ENCODE data around the gene POMT1.

Gene POMT1

DNA sequence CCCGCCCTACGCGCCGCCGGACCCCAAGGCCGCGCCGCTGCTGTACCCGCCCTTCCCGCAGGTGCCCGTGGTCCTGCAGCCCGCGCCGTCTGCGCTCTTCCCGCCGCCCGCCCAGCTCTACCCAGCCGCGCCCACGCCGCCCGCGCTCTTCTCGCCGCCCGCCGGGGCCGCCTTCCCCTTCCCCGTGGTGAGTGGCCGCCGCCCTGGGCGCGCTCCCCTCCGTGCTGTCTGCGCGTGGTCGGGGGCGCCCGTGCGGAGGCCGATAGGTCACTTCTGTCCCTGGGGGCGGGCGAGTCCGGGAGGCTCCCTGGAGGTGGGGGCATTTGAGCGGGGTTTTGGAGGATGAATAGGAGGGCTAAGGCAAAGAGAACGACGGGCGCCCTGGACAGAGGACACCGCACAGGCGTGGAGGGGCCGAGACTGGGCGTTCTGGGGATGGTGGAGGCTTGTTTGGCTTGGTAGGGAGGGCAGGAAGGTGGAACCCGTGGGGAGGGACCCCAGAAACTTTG is 52.2 kb downstream of the POMT1 start:
- no peak for DNase-seq (ENCODE audit: low read depth)

DNA sequence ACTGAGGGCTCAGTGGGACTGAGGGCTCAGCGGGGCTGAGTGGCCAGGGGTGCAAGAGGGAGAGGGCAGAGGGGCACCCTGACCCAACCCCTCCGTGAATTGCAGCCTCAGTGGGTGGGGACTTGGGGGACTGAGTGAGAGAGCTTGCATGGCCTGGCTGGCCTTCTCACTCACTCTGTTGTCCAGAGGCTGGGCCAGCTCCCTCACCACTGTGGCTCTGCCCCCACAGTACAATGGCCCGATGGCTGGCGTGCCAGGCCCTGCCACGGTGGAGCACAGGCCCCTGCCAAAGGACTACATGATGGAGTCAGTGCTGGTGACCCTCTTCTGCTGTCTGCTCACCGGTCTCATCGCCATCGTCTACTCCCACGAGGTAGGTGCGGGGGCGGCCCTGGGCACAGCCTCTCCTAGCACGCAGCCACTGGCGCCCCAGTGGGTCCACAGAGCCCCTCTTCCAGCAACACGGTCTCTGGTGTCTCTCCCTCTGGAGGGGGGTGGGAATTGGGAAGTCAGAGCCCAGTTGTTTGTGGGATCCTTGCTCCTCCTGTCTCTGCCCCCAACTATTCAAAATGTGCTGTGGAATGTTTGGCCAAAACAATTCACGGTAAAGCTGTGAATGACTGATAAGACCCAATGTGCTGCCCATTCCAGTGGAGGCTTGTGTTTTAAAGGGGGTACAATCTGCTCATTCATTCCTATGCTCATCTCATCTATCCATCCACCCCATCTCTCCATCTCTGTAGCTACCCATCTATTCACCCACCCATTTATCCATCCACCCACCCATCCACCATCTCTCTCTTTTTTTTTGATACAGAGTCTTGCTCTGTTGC is 53.3 kb downstream of the POMT1 start:
- DNase-seq (ENCODE audit: low read depth): no peak

DNA sequence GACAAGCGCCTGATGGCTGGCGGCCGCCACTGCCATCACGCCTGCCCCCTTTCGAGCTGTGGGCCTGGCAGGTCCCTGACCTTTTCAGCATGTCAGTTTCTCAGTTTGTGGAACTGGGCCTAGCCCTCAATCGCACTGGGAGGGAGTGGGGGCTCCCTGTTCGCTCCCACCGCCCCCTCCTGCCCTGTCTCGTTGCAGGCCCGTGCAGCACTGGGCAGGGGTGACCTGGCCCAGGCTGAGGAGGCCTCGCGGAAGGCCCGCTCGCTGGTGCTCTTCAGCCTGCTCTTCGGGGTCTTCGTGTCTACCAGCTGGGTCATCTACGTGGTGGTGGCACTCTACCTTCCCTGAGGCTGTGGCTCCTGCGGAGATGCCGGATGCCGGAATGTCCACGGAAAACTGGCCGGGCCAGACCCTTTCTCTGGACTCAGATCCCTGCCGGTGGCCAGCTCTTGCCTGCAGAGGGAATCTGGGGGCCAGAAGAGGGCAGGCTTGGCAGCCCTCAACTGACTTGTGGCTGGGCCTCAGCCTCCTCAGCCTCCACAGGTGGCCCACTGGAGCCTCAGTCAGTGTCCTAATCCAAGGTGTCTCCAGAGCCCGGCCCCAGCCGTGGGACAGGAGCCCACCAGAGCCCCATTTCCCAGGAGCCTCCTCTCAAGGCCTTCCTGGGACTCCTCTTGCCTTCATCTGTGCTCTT is 55.3 kb downstream of the POMT1 start:
- no peak for DNase-seq (ENCODE audit: low read depth)

DNA sequence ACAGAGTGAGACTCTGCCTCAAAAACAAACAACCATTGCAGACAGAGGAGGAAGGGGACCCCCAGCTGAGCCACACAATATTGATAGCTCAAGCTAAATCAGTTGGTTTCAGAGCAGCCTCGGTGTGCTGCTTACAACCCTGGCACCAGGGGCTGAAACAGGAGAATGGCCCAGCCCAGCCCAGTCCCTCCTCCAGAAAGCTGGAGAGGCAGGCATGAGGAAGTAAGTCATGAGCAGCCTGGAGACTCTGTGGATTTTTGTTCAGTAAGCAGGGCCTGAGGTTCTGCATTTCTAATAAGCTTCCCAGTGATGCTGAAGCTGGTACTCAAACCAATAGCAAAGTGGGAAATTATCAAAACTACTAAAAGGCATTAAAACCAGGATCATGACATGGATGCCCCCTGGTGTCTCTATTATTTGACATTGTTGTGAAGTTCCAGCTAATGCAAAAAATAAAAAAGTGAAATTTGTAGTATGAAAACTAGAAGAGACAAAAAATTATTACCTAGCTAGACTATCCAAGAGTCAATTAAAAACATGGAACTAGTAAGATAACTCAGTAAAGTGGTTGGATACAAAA is 56.8 kb downstream of the POMT1 start:
- DNase-seq (ENCODE audit: low read depth): no peak

DNA sequence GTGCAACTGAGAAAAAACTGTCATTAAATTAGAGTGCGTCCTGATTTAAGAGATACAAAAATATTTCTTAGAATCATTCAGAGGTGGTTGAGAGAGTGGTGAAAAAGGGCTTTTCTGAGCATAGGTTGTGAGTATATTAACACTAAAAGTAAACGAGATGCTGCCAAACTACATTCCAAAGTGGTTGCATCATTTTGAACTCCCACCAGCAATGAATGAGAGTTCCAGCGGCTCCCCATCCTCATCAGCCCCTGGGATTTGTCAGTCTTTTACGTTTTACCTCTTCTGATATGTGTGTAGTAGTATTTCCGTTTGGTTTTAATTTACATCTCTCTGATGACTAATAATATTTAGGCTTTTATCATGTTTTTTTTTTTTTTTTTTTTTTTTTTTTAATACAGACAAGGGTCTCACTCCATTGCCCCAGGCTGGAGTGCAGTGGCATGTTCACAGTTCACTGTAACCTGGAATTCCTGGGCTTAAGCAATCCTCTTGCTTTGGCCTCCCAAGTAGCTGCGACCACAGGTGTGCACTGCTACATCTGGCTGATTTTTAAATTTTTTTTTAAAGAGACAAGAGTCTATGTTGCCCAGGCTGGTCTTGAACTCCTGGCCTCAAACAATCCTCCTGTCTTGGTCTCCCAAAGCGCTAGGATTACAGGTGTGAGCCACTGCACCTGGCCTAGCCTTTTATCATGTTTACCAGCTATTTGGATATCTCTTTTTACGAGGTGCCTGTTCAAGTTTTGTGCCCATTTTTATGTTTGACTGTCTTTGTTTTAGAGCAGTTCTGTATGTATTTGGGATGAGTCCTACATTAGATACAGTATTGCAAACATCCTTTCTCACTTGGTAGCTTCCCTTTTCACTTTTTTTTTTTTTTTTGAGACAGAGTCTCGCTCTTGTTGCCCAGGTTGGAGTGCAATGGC is 59.6 kb downstream of the POMT1 start:
- DNase-seq (ENCODE audit: low read depth): no peak

DNA sequence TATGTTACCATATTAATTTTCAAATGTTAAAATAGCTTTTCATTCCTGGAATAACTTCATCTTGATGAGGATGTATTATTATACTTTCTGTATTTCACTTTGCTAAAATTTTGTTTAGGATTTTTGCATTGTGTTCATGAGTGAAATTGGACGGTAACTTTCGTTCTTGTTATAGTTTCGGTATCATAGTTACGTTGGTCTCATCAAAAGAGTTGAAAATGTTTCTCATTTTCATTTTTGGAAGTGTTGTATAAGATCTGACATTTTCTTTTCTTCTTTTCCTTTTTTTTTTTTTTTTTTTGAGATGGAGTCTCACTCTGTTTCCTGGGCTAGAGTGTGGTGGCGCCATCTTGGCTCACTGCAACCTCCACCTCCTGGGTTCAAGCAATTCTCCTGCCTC is 62.7 kb downstream of the POMT1 start:
- no peak for DNase-seq (ENCODE audit: low read depth)

DNA sequence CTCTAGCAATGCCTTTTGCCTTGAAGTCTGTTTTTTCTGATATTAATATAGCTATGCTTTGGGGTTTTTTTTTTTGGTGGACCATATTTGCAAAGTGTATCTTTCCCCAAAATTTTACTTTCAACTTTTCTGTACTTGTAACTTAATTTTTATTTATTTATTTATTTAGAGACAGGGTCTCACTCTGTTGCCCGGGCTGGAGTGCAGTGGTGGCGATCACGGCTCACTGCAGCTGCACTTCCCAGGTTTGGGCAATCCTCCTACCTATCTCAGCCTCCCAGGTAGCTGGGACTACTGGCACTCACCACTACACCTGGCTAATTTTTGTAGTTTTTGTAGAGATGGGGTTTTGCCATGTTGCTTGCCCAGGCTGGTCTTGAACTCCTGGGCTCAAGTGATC is 63.4 kb downstream of the POMT1 start:
- no peak for DNase-seq (ENCODE audit: low read depth)

DNA sequence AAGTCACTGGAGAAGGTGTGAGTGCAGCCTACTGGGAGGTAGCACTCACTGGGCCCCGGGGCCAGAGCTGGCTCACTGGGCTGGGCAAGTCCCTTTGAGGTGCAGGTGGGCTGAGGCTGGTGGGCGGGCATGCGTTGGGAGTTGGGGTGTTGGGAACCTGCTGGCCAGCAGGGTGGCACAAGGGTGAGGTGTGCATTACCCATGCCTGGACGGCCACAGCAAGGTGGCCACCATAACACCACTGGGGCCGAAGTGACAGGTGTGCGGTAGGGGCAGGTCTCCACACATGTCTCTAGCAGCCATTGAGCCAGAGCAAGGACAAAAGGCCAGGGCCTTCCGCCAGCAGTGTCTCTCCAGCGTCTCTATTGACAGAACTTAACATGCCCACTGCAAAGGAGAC is 65.2 kb downstream of the POMT1 start:
- no peak for DNase-seq (ENCODE audit: low read depth)
